Liver (tissue), 9 donors: Measurements from ENCODE around the gene USP6NL. TPM values are rescaled to one million over a fixed set of nuclear protein-coding genes. Genes with fewer than 3 reads are reported as not detected.

Source experiments
- DNase-seq: peaks from one replicate; pipeline ENCODE4 v3.0.0-alpha.2; 2017; ENCODE audit warnings: low spot score
- H3K27ac ChIP-seq, 2 donors: one replicate each; pipeline ENCODE4 v1.7.0; 2013; ENCODE audit warnings: inconsistent platforms in 2 of 2, low read length in 2 of 2, control low read depth in 1 of 2, low read depth in 1 of 2, mild to moderate bottlenecking in 1 of 2
- H3K27me3 ChIP-seq, 4 donors: one replicate each; pipeline versions ENCODE4 v1.6.1 to v1.7.0; 2013; ENCODE audit warnings: low read length in 3 of 4, inconsistent platforms in 1 of 4, mild to moderate bottlenecking in 1 of 4, moderate library complexity in 1 of 4; ENCODE audit not compliant: control insufficient read depth in 4 of 4, insufficient read depth in 4 of 4
- H3K36me3 ChIP-seq, 4 donors: one replicate each; pipeline versions ENCODE4 v1.6.1 to v1.7.0; 2013; ENCODE audit warnings: low read length in 3 of 4, mild to moderate bottlenecking in 3 of 4, low read depth in 1 of 4, moderate library complexity in 1 of 4; ENCODE audit not compliant: control insufficient read depth in 4 of 4, insufficient read depth in 3 of 4
- H3K4me1 ChIP-seq, 4 donors: one replicate each; pipeline versions ENCODE4 v1.6.1 to v1.7.0; 2013; ENCODE audit warnings: low read length in 3 of 4, mild to moderate bottlenecking in 3 of 4, moderate library complexity in 1 of 4; ENCODE audit not compliant: control insufficient read depth in 4 of 4, insufficient read depth in 4 of 4
- H3K4me3 ChIP-seq, 3 donors: one replicate each; pipeline versions ENCODE4 v1.6.1 to v1.7.0; 2013; ENCODE audit warnings: low read length in 3 of 3, control low read depth in 1 of 3, low read depth in 1 of 3, mild to moderate bottlenecking in 1 of 3
- H3K9ac ChIP-seq, 2 donors: one replicate each; pipeline ENCODE4 v1.7.0; 2013; ENCODE audit warnings: low read length in 2 of 2, mild to moderate bottlenecking in 2 of 2, moderate library complexity in 2 of 2, control low read depth in 1 of 2, low read depth in 1 of 2
- H3K9me3 ChIP-seq, 4 donors: one replicate each; pipeline versions ENCODE4 v1.6.1 to v1.7.0; 2013; ENCODE audit warnings: low read length in 3 of 4; ENCODE audit not compliant: control insufficient read depth in 4 of 4
- CTCF ChIP-seq: fragments of 150-350 bp; IDR thresholded peaks from 2 replicates; pipeline ENCODE4 v1.5.1; 2017; ENCODE audit warnings: improper control_type of control experiment, low read depth, low read length; ENCODE audit not compliant: missing input control
- FOXA2 ChIP-seq: IDR thresholded peaks from 2 replicates; pipeline ENCODE4 v1.6.1; 2016; ENCODE audit warnings: antibody characterized with exemption
- HNF4A ChIP-seq, 2 donors: conservative IDR thresholded peaks; 2 replicates each; pipeline ENCODE4 v1.6.1; 2016; ENCODE audit warnings: antibody characterized with exemption in 2 of 2, mild to moderate bottlenecking in 2 of 2
- JUND ChIP-seq, 2 donors: IDR thresholded peaks; 2 replicates each; pipeline ENCODE4 v1.6.1; 2016; ENCODE audit warnings: antibody characterized with exemption in 2 of 2
- MAX ChIP-seq: IDR thresholded peaks from 2 replicates; pipeline ENCODE4 v1.6.1; 2016; ENCODE audit warnings: antibody characterized with exemption
- RAD21 ChIP-seq, 2 donors: IDR thresholded peaks; 2 replicates each; pipeline ENCODE4 v1.6.1; 2016; ENCODE audit warnings: antibody characterized with exemption in 2 of 2, mild to moderate bottlenecking in 2 of 2
- RXRA ChIP-seq, 2 donors: IDR thresholded peaks; 2 replicates each; pipeline ENCODE4 v1.6.1; 2017 to 2018; ENCODE audit warnings: antibody characterized with exemption in 2 of 2, mild to moderate bottlenecking in 1 of 2
- TAF1 ChIP-seq: conservative IDR thresholded peaks from 2 replicates; pipeline ENCODE4 v1.6.1; 2016; ENCODE audit warnings: antibody characterized with exemption, mild to moderate bottlenecking
- WGBS: extraction: QIAGEN DNeasy Blood & Tissue Kit; methylation state at CpG from one replicate; pipeline ENCODE4 v1.1.7; 2013; 5-methylcytosine and 5-hydroxymethylcytosine counted together
- polyA plus RNA-seq, 2 donors: library from polyadenylated mRNA; stranded (reverse) in 1 of 2; unstranded in 1 of 2; fragments of 200-250 nt in 1 of 2; fragments of >200 nt in 1 of 2; fragmentation: Nextera tagmentation in 1 of 2; extraction: Ambion mirVana in 1 of 2; gene quantifications; one replicate each; pipeline versions ENCODE4 v1.2.1 to v1.2.3, GENCODE V29; 2013 to 2015
- total RNA-seq, 2 donors: library from RNA; depleted of rRNA; stranded (reverse); fragments of >200 nt; gene quantifications; one replicate each; pipeline ENCODE4 v1.2.3, GENCODE V29; 2014
- TF ChIP-seq, protein P1 (sequence below): IDR thresholded peaks from 2 replicates; pipeline ENCODE4 v1.6.1; 2016; ENCODE audit warnings: antibody characterized with exemption, mild to moderate bottlenecking
- donor health status: healthy.
- donor health status: healthy.
- donor health status: healthy.
- donor health status: healthy.
- donor health status: healthy.

Gene USP6NL
- total and polyA plus RNA-seq, 4 donors: 3.8 to 15.0 (median 10.2) TPM

DNA sequence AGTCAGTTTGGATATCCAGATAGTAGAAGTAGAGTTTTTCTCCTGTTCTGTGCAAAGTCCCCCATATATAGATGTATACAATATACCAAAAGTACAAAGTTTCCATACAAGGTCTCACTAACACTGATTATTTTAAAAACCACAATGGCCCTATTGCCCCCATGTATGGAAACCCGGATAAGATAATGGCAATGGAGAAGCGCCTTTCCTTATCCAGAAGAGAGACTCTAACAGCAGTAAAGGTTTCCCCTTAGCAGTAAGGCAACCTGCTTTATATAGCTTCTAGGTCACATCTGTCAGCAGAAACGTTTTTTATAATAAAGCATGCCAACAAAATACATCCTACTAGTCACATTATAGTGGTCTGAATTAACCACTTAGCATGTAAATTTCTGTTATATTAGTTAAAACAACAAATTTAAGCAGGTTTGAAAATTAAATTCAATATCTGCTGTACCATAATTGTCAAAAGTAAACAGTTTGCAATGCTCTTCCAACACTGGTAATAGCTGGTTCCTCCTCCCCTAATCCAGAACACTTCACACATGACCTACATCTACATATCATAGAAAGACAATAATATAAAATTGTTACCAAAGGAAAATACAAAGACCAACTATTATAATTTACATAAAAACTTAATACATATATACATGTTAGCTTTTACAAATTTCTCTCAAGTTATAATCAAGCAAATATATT lies 22.4 kb downstream of the USP6NL start:
- H3K9ac ChIP-seq: no peak overlapping the region
- TF ChIP-seq CTCF (no peak), FOXA2 (no peak), RXRA (IDR thresholded peaks at IDR 0.05) (no peak), HNF4A (conservative IDR thresholded peaks at IDR 0.05) (no peak)
- TF ChIP-seq, protein P1, sequence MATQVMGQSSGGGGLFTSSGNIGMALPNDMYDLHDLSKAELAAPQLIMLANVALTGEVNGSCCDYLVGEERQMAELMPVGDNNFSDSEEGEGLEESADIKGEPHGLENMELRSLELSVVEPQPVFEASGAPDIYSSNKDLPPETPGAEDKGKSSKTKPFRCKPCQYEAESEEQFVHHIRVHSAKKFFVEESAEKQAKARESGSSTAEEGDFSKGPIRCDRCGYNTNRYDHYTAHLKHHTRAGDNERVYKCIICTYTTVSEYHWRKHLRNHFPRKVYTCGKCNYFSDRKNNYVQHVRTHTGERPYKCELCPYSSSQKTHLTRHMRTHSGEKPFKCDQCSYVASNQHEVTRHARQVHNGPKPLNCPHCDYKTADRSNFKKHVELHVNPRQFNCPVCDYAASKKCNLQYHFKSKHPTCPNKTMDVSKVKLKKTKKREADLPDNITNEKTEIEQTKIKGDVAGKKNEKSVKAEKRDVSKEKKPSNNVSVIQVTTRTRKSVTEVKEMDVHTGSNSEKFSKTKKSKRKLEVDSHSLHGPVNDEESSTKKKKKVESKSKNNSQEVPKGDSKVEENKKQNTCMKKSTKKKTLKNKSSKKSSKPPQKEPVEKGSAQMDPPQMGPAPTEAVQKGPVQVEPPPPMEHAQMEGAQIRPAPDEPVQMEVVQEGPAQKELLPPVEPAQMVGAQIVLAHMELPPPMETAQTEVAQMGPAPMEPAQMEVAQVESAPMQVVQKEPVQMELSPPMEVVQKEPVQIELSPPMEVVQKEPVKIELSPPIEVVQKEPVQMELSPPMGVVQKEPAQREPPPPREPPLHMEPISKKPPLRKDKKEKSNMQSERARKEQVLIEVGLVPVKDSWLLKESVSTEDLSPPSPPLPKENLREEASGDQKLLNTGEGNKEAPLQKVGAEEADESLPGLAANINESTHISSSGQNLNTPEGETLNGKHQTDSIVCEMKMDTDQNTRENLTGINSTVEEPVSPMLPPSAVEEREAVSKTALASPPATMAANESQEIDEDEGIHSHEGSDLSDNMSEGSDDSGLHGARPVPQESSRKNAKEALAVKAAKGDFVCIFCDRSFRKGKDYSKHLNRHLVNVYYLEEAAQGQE: no peak
- H3K4me1 ChIP-seq: no peaks in the 10 kb centered on the region
- 72% methylated on average over 3 of the region's 3 CpGs for WGBS
- no peaks in the 10 kb centered on the region for H3K36me3 ChIP-seq
- no peak overlapping the region for H3K27ac ChIP-seq
- H3K9me3 ChIP-seq: no peaks in the 10 kb centered on the region
- H3K4me3 ChIP-seq: no peak overlapping the region
- no peaks in the 10 kb centered on the region for H3K27me3 ChIP-seq
- no peak for DNase-seq

GRCh38 chr10:11587722-11588259 lies 23.7 kb downstream of the USP6NL start:
- no peaks in the 10 kb centered on the region for H3K27me3 ChIP-seq
- H3K27ac ChIP-seq: no peak overlapping the region
- H3K9ac ChIP-seq: no peak overlapping the region
- TF ChIP-seq RAD21 (IDR thresholded peaks at IDR 0.05): no peak
- TF ChIP-seq JUND (IDR thresholded peaks at IDR 0.05): no peak
- TF ChIP-seq, protein P1: no peak
- no peak for TF ChIP-seq TAF1
- no peak for TF ChIP-seq RXRA (IDR thresholded peaks at IDR 0.05)
- no peak for TF ChIP-seq HNF4A (conservative IDR thresholded peaks at IDR 0.05)
- TF ChIP-seq MAX: no peak
- H3K4me1 ChIP-seq: no peaks in the 10 kb centered on the region
- no peaks in the 10 kb centered on the region for H3K9me3 ChIP-seq
- DNase-seq: no peak
- H3K4me3 ChIP-seq: no peak overlapping the region
- H3K36me3 ChIP-seq: no peaks in the 10 kb centered on the region
- WGBS: 89% methylated on average over 4 of the region's 4 CpGs
